T-helper 1 cell treated with Interleukin-12 subunit alpha and Interleukin-12 subunit beta and Interleukin-4 antibody, amounts not matched to agents 30 ng/mL and 1 ng/mL, for 36 hours (primary cell): Measurements from ENCODE around the gene SHROOM2. TPM values are rescaled to one million over a fixed set of nuclear protein-coding genes. Genes with fewer than 3 reads are reported as not detected.

Experiments used
- intact Hi-C: fragments of 100-400 bp; cut with micrococcal nuclease; formaldehyde crosslinking; loops from one replicate; pipeline ENCODE4 v1.15.1; 2024
- total RNA-seq: library from RNA; stranded (reverse); gene quantifications from 2 replicates; pipeline ENCODE4 v1.2.3, GENCODE V29; 2022

SHROOM2 gene
- total RNA-seq, 1 donor from 2014 or later, result not detected

GRCh38 chrX:9937761-9938160, 151.5 kb downstream of the SHROOM2 start:
- intact Hi-C loops, result no loop called here

DNA sequence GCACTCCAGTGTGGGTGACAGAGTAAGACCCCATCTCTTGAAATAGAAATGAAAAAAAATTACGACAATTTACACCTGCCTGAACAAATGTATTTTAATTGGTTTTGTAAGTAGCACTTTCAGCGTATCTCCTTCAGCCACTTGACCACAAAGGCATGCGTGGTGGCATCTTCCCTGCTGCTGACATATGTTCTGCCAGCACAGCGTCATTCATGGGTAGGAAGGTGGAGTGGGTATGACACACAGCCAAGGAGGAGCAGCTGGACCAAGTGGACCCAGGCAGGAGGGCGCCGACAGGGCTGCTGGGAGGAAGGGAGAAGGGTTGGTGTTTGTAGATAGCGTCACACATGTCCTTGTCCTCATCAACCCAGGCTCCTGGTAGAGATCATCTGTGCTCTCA, 152.3 kb downstream of the SHROOM2 start:
- intact Hi-C loops, result no loop called here

DNA sequence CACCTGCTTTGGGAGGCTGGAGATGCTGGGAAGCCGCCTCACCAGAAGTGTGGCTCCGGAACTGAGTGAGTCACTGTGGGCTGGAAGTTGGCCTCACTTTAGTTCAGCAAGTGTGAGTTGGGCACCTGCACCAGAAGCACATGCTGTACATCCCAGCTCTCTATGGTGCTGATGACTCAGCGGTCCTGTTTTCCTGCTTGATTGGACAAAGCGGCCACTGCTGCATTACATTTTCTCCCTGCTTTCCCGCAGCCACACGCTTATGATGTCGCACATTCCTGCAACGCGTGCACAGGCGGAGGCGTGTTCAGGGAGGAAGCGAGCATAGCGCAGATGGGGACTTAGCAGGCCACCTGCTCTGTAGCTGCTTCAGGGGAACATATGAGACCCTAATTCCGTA, 154.2 kb downstream of the SHROOM2 start:
- intact Hi-C loops, result loop anchor here (5.0 kb wide), 3 partner anchors 72 to 1172 kb away; partner anchors contain the start of gene HCCS

- intact Hi-C loops, result loop anchor here (2.0 to 5.0 kb wide), 4 partner anchors 70 to 1170 kb away; partner anchors contain the start of gene HCCS
These were observed 155.9 kb downstream of the SHROOM2 start for GRCh38 chrX:9942086-9942485.

DNA sequence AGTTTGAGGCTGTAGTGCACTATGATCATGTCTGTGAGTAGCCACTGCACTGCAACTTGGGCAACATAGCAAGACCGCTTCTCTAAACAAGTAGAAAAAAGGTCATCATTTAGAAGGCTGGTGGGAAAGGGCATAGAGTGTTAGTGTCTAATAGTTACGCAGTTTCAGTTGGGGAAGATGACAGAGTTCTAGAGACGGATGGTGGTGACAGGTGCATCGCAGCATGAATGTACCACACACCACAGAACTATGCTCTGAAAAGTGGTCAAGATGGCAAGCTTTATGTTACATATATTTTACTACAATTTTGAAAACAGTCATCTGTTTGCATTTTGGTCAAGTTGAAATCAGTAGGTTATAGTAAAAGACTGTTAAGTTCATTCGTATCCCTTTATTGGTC, 157.2 kb downstream of the SHROOM2 start:
- intact Hi-C loops, result loop anchor here (2.0 to 5.0 kb wide), 4 partner anchors 69 to 1169 kb away; partner anchors contain the start of gene HCCS

- intact Hi-C loops, result loop anchor here (5.0 kb wide), 1 partner anchor 60 kb away; no protein-coding TSS in a partner anchor
These were observed 161.0 kb downstream of the SHROOM2 start for GRCh38 chrX:9947131-9947794.

DNA sequence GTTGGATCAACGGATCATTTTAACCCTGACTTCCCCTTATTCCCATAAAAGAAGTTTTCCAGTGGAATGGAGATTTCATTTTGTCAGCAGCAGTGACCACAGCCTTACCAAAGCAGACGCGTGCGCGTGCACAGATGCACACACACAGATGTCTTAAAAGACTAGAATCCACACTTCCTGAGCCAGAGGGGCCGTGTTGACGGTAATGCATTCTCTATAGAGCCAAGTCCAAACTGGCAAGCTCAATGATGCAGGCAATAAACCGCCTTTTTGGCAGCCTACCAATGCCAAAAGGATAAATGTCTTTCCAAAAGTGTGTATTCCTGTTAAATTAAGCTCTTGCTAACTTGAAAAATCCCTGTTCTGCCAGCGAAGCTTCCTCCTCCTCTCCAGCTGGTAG, 162.2 kb downstream of the SHROOM2 start:
- intact Hi-C loops, result loop anchor here (5.0 kb wide), 1 partner anchor 61 kb away; no protein-coding TSS in a partner anchor

DNA sequence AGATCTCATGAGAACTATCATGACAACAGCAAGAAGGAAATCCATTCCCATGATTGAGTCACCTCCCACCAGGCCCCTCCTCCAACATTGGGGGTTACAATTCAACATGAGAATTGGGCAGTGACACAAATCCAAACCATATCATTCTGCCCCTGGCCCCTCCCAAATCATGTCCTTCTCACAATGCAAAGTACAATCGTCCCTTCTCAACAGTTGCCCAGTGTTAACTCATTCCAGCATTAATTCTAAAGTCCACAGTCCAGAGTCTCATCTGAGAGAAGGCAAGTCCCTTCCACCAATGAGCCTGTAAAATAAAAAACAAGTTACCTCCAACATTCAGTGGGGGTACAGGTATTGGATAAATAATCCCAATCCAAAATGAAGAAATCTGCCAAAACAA, 166.1 kb downstream of the SHROOM2 start:
- intact Hi-C loops, result no loop called here

GRCh38 chrX:9953396-9953795, 167.2 kb downstream of the SHROOM2 start:
- intact Hi-C loops, result no loop called here

- intact Hi-C loops, result no loop called here
These were observed 169.3 kb downstream of the SHROOM2 start for GRCh38 chrX:9955506-9955905.

- intact Hi-C loops, result no loop called here
These were observed 171.5 kb downstream of the SHROOM2 start for GRCh38 chrX:9957743-9958142.

DNA sequence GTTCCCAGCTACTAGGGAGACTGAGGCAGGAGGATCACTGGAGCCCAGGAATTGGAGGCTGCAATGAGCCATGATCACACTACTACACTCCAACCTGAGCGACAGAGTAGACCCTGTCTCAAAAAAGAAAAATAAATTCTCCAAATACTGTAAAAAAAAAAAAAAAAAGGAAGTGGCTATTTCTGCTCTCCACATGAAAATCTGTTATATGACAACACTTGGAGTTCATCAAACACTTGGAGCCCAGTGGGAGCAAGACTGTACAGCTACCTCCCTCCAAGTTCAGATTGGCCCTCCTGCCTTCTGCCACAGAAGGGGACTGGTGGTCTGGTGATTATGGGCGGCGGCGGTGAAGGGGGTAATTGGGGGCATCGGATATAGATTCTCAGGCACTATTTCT, 172.0 kb downstream of the SHROOM2 start:
- intact Hi-C loops, result no loop called here

GRCh38 chrX:9961750-9962149, 175.5 kb downstream of the SHROOM2 start:
- intact Hi-C loops, result no loop called here

- intact Hi-C loops, result no loop called here
These were observed 180.7 kb downstream of the SHROOM2 start, which contains the start of gene CLDN34 for GRCh38 chrX:9966775-9967408. TSS of gene CLDN34 (plus strand) at chrX:9967358. CDS start at chrX:9967358, 0 bp downstream.

GRCh38 chrX:9977635-9978034, 191.4 kb downstream of the SHROOM2 start:
- intact Hi-C loops, result no loop called here

DNA sequence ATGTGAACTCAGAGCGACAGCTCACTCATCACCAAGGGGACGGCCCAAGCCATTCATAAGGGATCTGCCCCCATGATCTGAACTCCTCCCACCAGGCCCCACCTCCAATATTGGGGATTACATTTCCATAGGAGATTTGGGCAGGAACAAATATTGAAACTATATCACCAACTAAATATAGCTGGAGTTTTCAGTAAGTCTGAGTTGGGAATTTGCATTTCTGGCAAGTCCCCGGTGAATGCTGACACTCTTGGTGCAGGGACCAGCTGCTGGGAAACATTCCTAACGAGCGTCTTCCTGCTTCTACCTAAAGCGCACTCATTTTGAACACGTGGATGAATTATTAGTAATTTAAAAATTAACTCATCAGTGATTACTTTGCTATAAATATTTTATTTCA, 194.2 kb downstream of the SHROOM2 start:
- intact Hi-C loops, result no loop called here

DNA sequence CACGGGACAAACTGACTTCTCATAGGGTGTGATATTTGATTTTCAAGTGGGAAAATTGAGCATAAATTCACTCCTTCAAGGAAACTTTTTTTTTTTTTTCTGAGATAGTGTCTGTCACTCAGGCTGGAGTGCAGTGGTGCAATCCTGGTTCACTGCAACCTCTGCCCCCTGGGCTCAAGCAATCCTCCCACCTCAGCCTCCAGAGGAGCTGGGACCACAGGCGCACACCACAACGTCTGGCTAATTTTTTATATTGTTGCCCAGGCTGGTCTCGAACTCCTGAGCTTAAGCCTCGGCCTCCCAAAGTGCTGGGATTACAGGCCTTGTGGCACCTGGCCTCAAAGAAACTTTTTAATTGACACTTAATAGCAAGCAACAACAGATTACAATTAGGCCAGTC, 194.7 kb downstream of the SHROOM2 start:
- intact Hi-C loops, result no loop called here

GRCh38 chrX:9983441-9983840, 197.2 kb downstream of the SHROOM2 start:
- intact Hi-C loops, result no loop called here

DNA sequence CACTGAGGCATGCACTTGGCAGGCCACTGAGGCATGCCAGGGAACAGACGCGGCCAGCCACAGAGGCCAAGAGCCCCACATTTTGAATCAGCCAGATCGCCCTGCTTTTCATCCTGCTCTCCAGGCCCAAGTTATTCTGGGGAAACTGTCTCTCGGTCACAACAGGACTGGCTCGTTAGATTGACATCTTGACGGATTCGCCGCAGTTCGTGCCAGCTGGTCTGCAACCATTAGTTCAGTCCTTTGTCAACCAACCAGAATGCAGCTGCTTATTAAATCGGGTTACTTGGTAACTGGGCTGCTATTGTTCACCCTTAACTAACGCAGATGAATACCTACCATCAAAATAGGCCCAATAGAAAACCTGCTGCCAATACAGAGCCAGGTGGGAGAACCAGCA, 197.6 kb downstream of the SHROOM2 start:
- intact Hi-C loops, result no loop called here

GRCh38 chrX:9988762-9989161, 202.5 kb downstream of the SHROOM2 start:
- intact Hi-C loops, result loop anchor here (1.0 kb wide), 1 partner anchor 131 kb away; no protein-coding TSS in a partner anchor

DNA sequence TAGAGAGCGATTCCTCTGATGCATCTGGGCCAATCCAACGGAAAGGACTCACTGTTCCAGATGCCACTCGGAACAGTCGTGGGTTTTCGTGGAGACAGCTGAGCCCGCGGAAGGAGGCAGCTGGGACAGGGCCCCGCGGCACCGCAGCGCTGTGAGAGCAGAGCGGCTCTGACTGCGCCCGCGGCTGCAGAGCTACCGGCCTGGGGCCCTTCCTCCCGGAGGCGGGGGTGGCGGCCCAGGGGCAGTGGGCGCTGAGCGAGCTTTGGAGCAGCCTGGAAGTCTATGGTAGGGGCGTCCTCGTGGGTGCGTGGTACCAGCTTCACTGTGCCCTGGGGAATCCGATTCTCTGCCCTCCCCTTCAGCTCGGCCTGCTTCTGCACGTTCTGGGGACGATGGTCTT, 205.8 kb downstream of the SHROOM2 start:
- intact Hi-C loops, result no loop called here

DNA sequence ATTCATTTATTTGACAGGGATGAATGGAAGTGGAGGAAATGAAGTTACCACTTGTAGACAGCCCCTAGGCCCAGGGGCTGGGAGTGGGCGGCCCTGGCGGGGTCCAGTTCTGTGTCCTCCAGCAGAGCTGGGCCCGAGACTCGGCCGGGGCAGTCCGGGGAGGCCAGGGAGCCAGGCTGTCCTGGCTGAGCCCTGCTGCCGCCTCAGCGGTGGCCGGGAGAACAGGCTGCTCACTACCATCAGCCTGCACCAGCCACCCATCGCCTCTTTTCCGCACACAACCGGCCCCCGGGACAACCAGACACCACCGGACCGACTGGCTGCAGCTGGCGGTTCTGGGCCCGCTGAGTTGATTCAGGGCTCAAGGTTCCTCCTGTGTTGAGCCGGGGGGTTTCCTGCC, 206.5 kb downstream of the SHROOM2 start:
- intact Hi-C loops, result no loop called here
